IPS-18c (cell line): Measurements from ENCODE around the gene LAMA4.

Experiments
- H3K4me3 ChIP-seq: 2 replicates; pipeline ENCODE4 v1.7.0; 2013; ENCODE audit warnings: low read depth, mild to moderate bottlenecking, low read length, moderate library complexity; ENCODE audit not compliant: insufficient read depth
- H3K9me3 ChIP-seq: one replicate; pipeline ENCODE4 v1.6.1; 2013; ENCODE audit warnings: mild to moderate bottlenecking, low read length, moderate library complexity; ENCODE audit not compliant: control insufficient read depth, insufficient read depth

The LAMA4 gene

GRCh38 chr6:112228480-112229332, 25.7 kb downstream of the LAMA4 start:
- H3K4me3 ChIP-seq = no peak overlapping the region
- no peaks in the 10 kb centered on the region for H3K9me3 ChIP-seq

- no peaks in the 10 kb centered on the region for H3K9me3 ChIP-seq
- H3K4me3 ChIP-seq = no peak overlapping the region
Observed at GRCh38 chr6:112227992-112228391, 26.4 kb downstream of the LAMA4 start.

- no peak overlapping the region for H3K4me3 ChIP-seq
- no peaks in the 10 kb centered on the region for H3K9me3 ChIP-seq
Observed at GRCh38 chr6:112227411-112227810, 27.0 kb downstream of the LAMA4 start.

GRCh38 chr6:112225691-112226090, 28.7 kb downstream of the LAMA4 start:
- H3K9me3 ChIP-seq = no peaks in the 10 kb centered on the region
- H3K4me3 ChIP-seq = no peak overlapping the region

- H3K4me3 ChIP-seq = no peak overlapping the region
Observed at GRCh38 chr6:112224088-112224487, 30.3 kb downstream of the LAMA4 start.

GRCh38 chr6:112223070-112223861, 31.1 kb downstream of the LAMA4 start:
- Histone ChIP-seq H3K9me3 (no peaks in the 10 kb centered on the region), H3K4me3 (no peak overlapping the region)

More at GRCh38 chr6:112224088-112224487, 30.3 kb downstream of the LAMA4 start:
- no peaks in the 10 kb centered on the region for H3K9me3 ChIP-seq

- Histone ChIP-seq H3K4me3 (no peak overlapping the region), H3K9me3 (no peaks in the 10 kb centered on the region)
Observed at GRCh38 chr6:112221981-112222852, 32.1 kb downstream of the LAMA4 start.

- Histone ChIP-seq H3K9me3 (no peaks in the 10 kb centered on the region), H3K4me3 (no peak overlapping the region)
Observed at GRCh38 chr6:112221561-112221960, 32.8 kb downstream of the LAMA4 start.

GRCh38 chr6:112218563-112218962, 35.8 kb downstream of the LAMA4 start:
- H3K4me3 ChIP-seq = no peak overlapping the region
- no peaks in the 10 kb centered on the region for H3K9me3 ChIP-seq

- H3K9me3 ChIP-seq = no peaks in the 10 kb centered on the region
- no peak overlapping the region for H3K4me3 ChIP-seq
Observed at GRCh38 chr6:112216662-112217551, 37.5 kb downstream of the LAMA4 start.

- H3K9me3 ChIP-seq = no peaks in the 10 kb centered on the region
- no peak overlapping the region for H3K4me3 ChIP-seq
Observed at GRCh38 chr6:112215488-112216284, 38.7 kb downstream of the LAMA4 start.

GRCh38 chr6:112214739-112215269, 39.6 kb downstream of the LAMA4 start:
- no peak overlapping the region for H3K4me3 ChIP-seq
- no peaks in the 10 kb centered on the region for H3K9me3 ChIP-seq

- Histone ChIP-seq H3K9me3 (no peaks in the 10 kb centered on the region), H3K4me3 (no peak overlapping the region)
Observed at GRCh38 chr6:112210852-112211251, 43.5 kb downstream of the LAMA4 start.

- no peak overlapping the region for H3K4me3 ChIP-seq
Observed at GRCh38 chr6:112209131-112209530, 45.2 kb downstream of the LAMA4 start.

GRCh38 chr6:112207776-112208175, 46.6 kb downstream of the LAMA4 start:
- no peak overlapping the region for H3K4me3 ChIP-seq
- no peaks in the 10 kb centered on the region for H3K9me3 ChIP-seq

More at GRCh38 chr6:112209131-112209530, 45.2 kb downstream of the LAMA4 start:
- no peaks in the 10 kb centered on the region for H3K9me3 ChIP-seq
